22Rv1 (cell line): ENCODE results near the gene SYCN.

Experiments used
- CTCF ChIP-seq: fragments of 450-650 bp; IDR thresholded peaks from 2 replicates; pipeline ENCODE4 v1.5.1; 2017; ENCODE audit warnings: mild to moderate bottlenecking
- ZFX ChIP-seq: fragments of 450-650 bp; IDR thresholded peaks from 2 replicates; pipeline ENCODE4 v1.6.1; 2017; ENCODE audit warnings: antibody characterized with exemption, borderline replicate concordance

DNA sequence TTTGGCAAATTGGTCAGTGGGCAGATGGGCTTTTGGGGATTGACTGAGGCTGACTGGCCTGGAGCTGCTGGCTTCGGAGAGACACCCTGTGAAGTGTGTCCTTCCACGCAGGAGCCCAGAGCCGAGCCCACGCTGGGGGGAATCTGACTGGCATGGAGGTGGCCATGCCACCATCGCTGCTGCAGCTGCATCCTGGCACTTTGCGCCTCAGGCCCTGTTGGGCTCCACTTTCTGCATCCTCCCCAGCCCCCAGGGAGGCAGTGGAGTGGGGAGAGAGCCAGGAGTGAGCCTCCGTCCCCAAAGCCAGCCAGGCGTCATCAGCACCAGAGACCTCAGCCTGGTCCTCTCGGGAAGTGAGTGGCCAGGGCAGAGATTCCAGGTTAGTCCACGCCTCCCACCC, 24.3 kb downstream of the SYCN start:
- TF ChIP-seq CTCF (no peak), ZFX (no peak)
